HepG2 (cell line): ENCODE data around the gene HES6. TPM values are rescaled to one million over a fixed set of nuclear protein-coding genes. Genes with fewer than 3 reads are reported as not detected.
A peak's percentile ranks its signal among the peaks of the same experiment; 100 is the strongest.

Source experiments
- KDM1A ChIP-seq: IDR thresholded peaks from 2 replicates; pipeline ENCODE4 v1.6.1; 2016; ENCODE audit warnings: missing compliant biosample characterization
- LCORL ChIP-seq, 2 experiments: fragments of 450-650 bp in 1 of 2; sonication (generic) in 1 of 2; formaldehyde crosslinking in 1 of 2; IDR thresholded peaks; 2 replicates each; pipeline versions ENCODE4 v1.5.0 to v1.6.1; 2017 to 2020; ENCODE audit warnings: antibody characterized with exemption in 1 of 2, missing genetic modification reagents in 1 of 2
- MIER2 ChIP-seq: IDR thresholded peaks from 2 replicates; pipeline ENCODE4 v1.6.1; 2016; ENCODE audit warnings: missing biosample characterization, missing genetic modification reagents
- NCOR1 ChIP-seq: fragments of 200-600 bp; sonication (generic); IDR thresholded peaks from 2 replicates; pipeline ENCODE4 v1.7.0; 2017; ENCODE audit warnings: antibody characterized with exemption, low read length, borderline replicate concordance
- SIX1 ChIP-seq: sonication (generic); formaldehyde crosslinking; IDR thresholded peaks from 2 replicates; pipeline ENCODE4 v1.4.0; 2020; ENCODE audit warnings: missing genetic modification reagents, borderline replicate concordance
- SMARCE1 ChIP-seq: fragments of 450-650 bp; IDR thresholded peaks from 2 replicates; pipeline ENCODE4 v1.6.1; 2017; ENCODE audit warnings: borderline replicate concordance
- SRSF1 ChIP-seq: fragments of 200-400 bp; formaldehyde crosslinking; optimal IDR thresholded peaks from 2 replicates; pipeline ENCODE3; 2017; ENCODE audit warnings: mild to moderate bottlenecking, low read depth, low read length, moderate library complexity
- THAP11 ChIP-seq: IDR thresholded peaks from 2 replicates; pipeline ENCODE4 v1.6.1; 2016; ENCODE audit warnings: missing biosample characterization, missing genetic modification reagents
- ZBTB38 ChIP-seq: sonication (generic); formaldehyde crosslinking; IDR thresholded peaks from 2 replicates; pipeline ENCODE4 v1.5.1; 2020; ENCODE audit warnings: mild to moderate bottlenecking, missing genetic modification reagents
- ZBTB8A ChIP-seq: sonication (generic); formaldehyde crosslinking; IDR thresholded peaks from 2 replicates; pipeline ENCODE4 v1.4.0; 2020; ENCODE audit warnings: mild to moderate bottlenecking, low read depth, missing genetic modification reagents, borderline replicate concordance
- ZNF235 ChIP-seq: sonication (generic); formaldehyde crosslinking; IDR thresholded peaks from 2 replicates; pipeline ENCODE4 v1.8.1; 2023; ENCODE audit warnings: mild to moderate bottlenecking, missing genetic modification reagents, borderline replicate concordance
- ZNF547 ChIP-seq: sonication (generic); formaldehyde crosslinking; IDR thresholded peaks from 2 replicates; pipeline ENCODE4 v1.5.1; 2020; ENCODE audit warnings: mild to moderate bottlenecking, missing genetic modification reagents
- ZNF572 ChIP-seq: sonication (generic); formaldehyde crosslinking; IDR thresholded peaks from 2 replicates; pipeline ENCODE4 v1.5.1; 2020; ENCODE audit warnings: mild to moderate bottlenecking, missing genetic modification reagents
- polyA plus RNA-seq, 8 experiments: library from polyadenylated mRNA; depleted of rRNA in 3 of 8; stranded (reverse) in 7 of 8; unstranded in 1 of 8; fragments of >200 nt; fragmentation: Illumina TruSeq in 4 of 8; extraction: Trizol in 4 of 8; gene quantifications; 2 replicates each; pipeline versions ENCODE4 v1.2.1 to v1.2.3, GENCODE V29; 2011 to 2016; ENCODE audit warnings: low read depth in 4 of 8, missing spikeins in 1 of 8, mixed read lengths in 1 of 8; ENCODE audit not compliant: insufficient read depth in 1 of 8
- total RNA-seq, 5 experiments: library from RNA; depleted of rRNA; stranded (reverse); fragments of >200 nt; fragmentation: Illumina TruSeq; extraction: Trizol; gene quantifications; 2 replicates each; pipeline ENCODE4 v1.2.3, GENCODE V29; 2016; ENCODE audit warnings: low read depth in 1 of 5
- TF ChIP-seq, protein P1 (sequence below): sonication (generic); formaldehyde crosslinking; IDR thresholded peaks from 2 replicates; pipeline ENCODE4 v1.4.0; 2020; ENCODE audit warnings: missing genetic modification reagents, borderline replicate concordance
- TF ChIP-seq, protein P2 (sequence below): sonication (generic); formaldehyde crosslinking; IDR thresholded peaks from 2 replicates; pipeline ENCODE4 v1.5.1; 2020; ENCODE audit warnings: missing genetic modification reagents, mild to moderate bottlenecking, borderline replicate concordance
- TF ChIP-seq, protein P3 (sequence below): sonication (generic); formaldehyde crosslinking; conservative IDR thresholded peaks from 2 replicates; pipeline ENCODE4 v1.8.0; 2022; ENCODE audit warnings: mild to moderate bottlenecking, moderate library complexity, missing genetic modification reagents
- TF ChIP-seq, protein P4 (sequence below): sonication (generic); formaldehyde crosslinking; IDR thresholded peaks from 2 replicates; pipeline ENCODE4 v1.4.0; 2020; ENCODE audit warnings: missing genetic modification reagents

Gene HES6
- total and polyA plus RNA-seq, 2 of the 13 experiments (the other 11 are each of a cell fraction or from before 2014, with no cell fraction given) = 19.5 to 82.8 TPM

DNA sequence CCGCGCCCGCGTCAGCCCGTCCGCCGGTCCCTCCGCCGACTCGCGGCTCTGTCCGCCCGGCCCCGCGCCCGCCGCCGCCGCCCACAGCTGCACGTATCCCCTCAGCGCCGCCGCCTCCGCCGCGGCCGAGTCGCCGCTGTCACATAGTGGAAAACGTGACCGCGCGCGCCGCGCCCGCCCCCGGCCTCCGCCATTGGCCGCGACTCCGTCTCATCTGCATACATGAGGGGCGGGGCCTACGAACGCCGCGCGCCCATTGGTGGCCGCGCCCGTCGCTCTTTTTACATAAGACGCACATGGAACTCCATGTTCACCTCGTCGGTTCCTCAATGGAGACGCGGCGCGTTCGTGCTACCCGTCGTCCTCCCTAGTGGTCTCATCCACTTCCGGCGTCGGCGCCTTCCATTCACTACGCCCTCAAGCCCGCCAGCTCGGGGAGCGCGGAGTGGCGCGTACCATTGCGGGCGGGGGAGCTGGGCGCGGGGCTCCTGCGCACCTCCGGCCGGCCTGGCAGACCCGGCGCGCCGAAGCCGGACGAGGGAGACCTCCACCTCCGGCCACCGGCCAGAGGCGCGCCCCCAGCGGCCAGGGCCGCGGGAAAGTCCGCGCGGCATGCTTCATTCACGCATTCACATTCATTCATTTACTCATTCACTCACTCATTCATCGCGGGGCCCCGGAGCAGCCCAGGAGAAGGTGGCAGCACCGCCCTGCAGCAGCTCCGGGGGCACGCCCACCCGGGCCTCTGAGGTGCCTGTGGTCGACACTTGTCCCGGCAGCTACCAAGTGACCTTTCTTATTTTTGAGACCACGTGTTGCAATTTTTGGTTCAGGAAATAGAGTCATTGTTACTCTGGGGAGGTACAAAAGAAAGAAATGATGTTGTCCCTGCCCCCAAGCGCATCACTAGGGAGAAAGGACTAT lies 49.1 kb upstream of the HES6 start (continued):
- TF ChIP-seq SIX1 (no peak), SRSF1 (peak; percentile 76), ZBTB8A (no peak), LCORL (IDR thresholded peaks at IDR 0.05) (peak; percentile 39; the same call in 1 of the 2 replicates), LCORL (CRISPR knock-in tag; IDR thresholded peaks at IDR 0.05) (peak; percentile 70), ZNF235 (CRISPR knock-in tag) (no peak), MIER2 (CRISPR knock-in tag) (peak; percentile 67; the same call in 1 of the 2 replicates), ZNF547 (CRISPR knock-in tag) (no peak; the same call in 1 of the 2 replicates), SMARCE1 (no peak), ZNF572 (CRISPR knock-in tag) (no peak), NCOR1 (no peak; the same call in 1 of the 2 replicates), KDM1A (CRISPR knock-in tag) (no peak), ZBTB38 (peak; percentile 46; the same call in 1 of the 2 replicates), THAP11 (peak; percentile 90)
- TF ChIP-seq, protein P1, sequence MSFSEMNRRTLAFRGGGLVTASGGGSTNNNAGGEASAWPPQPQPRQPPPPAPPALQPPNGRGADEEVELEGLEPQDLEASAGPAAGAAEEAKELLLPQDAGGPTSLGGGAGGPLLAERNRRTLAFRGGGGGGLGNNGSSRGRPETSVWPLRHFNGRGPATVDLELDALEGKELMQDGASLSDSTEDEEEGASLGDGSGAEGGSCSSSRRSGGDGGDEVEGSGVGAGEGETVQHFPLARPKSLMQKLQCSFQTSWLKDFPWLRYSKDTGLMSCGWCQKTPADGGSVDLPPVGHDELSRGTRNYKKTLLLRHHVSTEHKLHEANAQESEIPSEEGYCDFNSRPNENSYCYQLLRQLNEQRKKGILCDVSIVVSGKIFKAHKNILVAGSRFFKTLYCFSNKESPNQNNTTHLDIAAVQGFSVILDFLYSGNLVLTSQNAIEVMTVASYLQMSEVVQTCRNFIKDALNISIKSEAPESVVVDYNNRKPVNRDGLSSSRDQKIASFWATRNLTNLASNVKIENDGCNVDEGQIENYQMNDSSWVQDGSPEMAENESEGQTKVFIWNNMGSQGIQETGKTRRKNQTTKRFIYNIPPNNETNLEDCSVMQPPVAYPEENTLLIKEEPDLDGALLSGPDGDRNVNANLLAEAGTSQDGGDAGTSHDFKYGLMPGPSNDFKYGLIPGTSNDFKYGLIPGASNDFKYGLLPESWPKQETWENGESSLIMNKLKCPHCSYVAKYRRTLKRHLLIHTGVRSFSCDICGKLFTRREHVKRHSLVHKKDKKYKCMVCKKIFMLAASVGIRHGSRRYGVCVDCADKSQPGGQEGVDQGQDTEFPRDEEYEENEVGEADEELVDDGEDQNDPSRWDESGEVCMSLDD (CRISPR knock-in tag) = no peak; the same call in 1 of the 2 replicates
- TF ChIP-seq, protein P2, sequence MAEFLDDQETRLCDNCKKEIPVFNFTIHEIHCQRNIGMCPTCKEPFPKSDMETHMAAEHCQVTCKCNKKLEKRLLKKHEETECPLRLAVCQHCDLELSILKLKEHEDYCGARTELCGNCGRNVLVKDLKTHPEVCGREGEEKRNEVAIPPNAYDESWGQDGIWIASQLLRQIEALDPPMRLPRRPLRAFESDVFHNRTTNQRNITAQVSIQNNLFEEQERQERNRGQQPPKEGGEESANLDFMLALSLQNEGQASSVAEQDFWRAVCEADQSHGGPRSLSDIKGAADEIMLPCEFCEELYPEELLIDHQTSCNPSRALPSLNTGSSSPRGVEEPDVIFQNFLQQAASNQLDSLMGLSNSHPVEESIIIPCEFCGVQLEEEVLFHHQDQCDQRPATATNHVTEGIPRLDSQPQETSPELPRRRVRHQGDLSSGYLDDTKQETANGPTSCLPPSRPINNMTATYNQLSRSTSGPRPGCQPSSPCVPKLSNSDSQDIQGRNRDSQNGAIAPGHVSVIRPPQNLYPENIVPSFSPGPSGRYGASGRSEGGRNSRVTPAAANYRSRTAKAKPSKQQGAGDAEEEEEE (CRISPR knock-in tag) = no peak
- TF ChIP-seq, protein P3, sequence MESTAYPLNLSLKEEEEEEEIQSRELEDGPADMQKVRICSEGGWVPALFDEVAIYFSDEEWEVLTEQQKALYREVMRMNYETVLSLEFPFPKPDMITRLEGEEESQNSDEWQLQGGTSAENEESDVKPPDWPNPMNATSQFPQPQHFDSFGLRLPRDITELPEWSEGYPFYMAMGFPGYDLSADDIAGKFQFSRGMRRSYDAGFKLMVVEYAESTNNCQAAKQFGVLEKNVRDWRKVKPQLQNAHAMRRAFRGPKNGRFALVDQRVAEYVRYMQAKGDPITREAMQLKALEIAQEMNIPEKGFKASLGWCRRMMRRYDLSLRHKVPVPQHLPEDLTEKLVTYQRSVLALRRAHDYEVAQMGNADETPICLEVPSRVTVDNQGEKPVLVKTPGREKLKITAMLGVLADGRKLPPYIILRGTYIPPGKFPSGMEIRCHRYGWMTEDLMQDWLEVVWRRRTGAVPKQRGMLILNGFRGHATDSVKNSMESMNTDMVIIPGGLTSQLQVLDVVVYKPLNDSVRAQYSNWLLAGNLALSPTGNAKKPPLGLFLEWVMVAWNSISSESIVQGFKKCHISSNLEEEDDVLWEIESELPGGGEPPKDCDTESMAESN = peak; percentile 73; the same call in 1 of the 2 replicates
- TF ChIP-seq, protein P4, sequence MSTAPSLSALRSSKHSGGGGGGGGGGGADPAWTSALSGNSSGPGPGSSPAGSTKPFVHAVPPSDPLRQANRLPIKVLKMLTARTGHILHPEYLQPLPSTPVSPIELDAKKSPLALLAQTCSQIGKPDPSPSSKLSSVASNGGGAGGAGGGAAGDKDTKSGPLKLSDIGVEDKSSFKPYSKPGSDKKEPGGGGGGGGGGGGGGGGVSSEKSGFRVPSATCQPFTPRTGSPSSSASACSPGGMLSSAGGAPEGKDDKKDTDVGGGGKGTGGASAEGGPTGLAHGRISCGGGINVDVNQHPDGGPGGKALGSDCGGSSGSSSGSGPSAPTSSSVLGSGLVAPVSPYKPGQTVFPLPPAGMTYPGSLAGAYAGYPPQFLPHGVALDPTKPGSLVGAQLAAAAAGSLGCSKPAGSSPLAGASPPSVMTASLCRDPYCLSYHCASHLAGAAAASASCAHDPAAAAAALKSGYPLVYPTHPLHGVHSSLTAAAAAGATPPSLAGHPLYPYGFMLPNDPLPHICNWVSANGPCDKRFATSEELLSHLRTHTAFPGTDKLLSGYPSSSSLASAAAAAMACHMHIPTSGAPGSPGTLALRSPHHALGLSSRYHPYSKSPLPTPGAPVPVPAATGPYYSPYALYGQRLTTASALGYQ (CRISPR knock-in tag) = no peak
